Left ventricle myocardium superior (tissue), 1 donor: ENCODE results near the gene ITPA. TPM values are rescaled to one million over a fixed set of nuclear protein-coding genes. Genes with fewer than 3 reads are reported as not detected.

Source experiments
- ATAC-seq: fragments of 200-7000 bp; cut with Tn5 transposase; one replicate; pipeline ENCODE4 v1.9.1; 2020; ENCODE audit warnings: mild to moderate bottlenecking, moderate library complexity
- DNase-seq: peaks from one replicate; pipeline ENCODE4 v3.0.0-alpha.2; 2020
- intact Hi-C: fragments of 100-400 bp; cut with micrococcal nuclease; formaldehyde crosslinking; loops from one replicate; pipeline ENCODE4 v1.11.0; 2022
- total RNA-seq: library from RNA; stranded (reverse); fragmentation: NEBNext Ultra II Directional; extraction: Animal tissue kit (Norgen Biotek cat#: 25700); gene quantifications from one replicate; pipeline ENCODE4 v1.2.1, GENCODE V29; 2021
- donor health status: DM: no; HTN: yes; CAD: no; lungs with severe emphysema.

Gene ITPA
- total RNA-seq, 1 donor from 2014 or later: 17.2 TPM

DNA sequence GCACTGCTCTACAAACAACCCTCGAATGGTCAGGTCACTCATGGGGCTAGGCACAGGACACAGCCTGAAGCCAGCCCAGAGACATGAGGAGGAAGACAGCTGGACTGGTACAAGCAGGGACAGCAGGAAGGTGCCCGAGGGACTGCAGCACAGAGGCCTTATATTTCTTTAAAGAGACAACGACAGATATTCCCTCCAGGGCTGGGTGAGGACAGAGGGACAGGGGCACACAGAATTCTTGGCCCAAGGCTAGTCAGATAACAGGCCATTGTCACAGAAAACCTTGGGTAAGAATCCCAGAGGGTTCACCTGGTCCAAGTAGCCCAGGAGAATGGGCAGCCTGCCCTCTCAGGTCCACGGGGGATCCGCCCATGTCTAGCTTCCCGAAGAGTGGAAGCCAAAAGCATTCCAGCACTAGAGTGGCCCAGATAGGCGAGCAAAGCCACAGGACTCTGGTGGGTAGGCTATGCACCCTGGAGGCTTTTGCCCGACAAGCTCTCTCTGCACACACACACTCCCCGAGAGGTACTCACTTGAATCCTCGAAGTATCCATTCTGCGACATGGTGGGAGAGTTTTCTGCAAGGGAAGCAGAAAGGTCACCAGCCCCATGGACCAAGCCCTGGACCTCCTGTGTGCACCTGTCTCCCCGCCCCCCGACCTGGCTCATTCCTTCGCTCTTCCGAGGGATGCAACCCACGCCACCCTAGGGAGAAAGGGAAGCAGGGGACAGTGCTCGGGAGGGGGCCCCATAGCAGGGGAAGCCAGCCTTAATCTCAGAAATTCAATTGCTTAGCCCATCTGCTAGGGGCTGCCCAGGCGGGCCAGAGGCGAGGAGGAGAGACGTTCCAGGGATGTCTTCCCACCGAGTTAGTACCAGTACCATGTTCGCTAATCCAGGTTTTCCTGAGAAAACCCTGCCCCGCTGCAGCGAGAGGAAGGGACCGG, 28.0 kb downstream of the ITPA start:
- intact Hi-C loops: no loop called here
- ATAC-seq (no peak), DNase-seq (no peak)

DNA sequence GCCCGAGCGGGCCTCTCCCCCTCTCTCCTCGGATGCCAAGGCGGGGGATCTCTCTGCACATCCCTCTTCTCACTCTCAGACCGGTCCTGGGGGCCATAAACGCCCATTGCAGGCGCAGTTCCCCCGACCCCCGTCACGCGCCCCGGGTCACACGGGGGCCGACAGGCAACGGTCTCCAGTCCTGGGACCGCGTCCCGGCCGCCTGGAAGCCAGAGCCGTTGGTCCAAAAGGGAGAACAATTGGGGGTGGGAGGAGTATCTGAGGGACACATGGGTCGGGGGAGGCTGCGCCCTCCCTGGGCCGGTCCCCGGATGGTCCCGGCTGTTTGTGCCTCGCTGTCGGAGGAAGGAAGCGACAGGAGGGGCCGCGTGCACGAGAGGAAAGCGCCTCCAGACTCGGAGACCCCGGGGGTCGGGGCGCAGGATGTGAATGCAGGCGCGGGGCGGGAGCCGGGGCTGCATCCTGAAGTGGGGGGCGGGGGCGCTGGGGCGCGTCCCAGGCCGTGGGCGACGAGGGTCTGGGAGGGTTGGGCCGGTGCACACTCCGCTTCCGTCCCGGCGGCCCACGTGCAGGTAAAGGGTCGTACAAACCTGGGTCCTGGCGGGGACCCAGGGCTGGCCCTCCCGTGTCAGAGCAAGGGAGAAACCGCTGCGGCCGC, 28.8 kb downstream of the ITPA start:
- peak; percentile 34 for DNase-seq
- no peak for ATAC-seq
- intact Hi-C loops: no loop called here

DNA sequence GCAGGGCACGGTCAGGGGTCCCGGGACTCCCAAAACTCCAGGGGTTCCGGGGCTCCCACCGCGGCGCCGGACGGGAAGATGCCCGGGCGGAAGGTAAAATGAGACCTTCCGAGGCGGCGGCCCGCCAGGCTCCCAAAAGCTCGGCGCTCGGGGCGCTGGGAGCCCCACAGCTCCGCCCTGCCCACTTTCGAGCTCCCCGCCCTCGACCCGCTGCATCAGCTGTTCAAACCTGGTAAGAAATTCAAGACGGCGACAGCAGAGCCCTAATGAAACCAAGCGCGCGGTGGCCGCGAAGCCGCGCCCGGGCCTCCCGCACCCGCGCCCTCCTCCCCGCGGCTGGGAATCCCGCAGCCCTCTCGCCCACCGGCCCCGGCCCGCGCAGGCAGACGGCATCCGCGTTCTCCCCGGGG, 29.3 kb downstream of the ITPA start:
- ATAC-seq (no peak), DNase-seq (peak; percentile 37)
- intact Hi-C loops: no loop called here

DNA sequence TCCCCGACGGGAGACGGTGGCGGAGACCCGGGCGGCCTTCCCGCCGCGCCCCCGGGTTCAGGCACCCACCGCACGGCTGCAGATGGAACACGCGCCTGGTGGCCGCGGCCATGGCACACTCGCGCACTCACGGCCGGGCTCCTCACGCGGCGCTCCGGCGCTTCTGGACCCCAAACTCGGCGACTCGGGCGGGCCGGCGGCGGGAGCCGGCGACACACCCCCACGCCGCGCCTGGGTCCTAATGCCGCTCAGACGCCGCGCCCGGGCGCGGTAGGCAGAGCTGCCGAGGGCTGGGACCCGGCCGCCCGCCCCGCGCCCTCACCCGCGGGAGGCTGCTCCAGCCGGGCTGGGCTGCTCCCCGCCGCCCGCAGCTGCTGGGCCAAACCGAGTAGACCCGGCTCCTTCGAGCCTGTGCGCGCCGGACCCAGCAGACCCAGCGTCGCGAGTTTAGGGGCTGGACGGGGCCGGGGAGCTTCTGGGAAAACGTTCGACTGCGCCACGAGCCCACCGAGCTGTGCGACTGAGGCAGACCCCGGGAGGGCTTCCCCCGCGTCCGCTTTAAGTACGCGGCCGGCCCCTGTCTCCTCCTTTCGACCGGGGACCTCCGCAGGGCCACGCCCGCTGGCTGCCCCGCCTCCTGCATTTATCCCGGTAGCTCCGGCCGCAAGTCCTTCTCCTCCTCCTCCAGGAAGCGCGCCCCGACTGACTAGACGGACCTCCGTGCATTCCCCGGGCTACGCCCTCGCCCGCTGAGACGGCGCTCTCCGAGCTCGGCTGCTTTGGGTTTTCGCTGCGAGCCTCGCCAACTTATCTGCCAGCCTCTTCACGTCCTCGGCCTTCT, 29.9 kb downstream of the ITPA start, which contains the start of gene SLC4A11:
TSS of gene SLC4A11 (minus strand) at position 165 of the 841 bp plus-strand sequence. CDS start at position 112, 53 bp downstream.
- DNase-seq (peak; percentile 81), ATAC-seq (peak; percentile 82)
- intact Hi-C loops: no loop called here

DNA sequence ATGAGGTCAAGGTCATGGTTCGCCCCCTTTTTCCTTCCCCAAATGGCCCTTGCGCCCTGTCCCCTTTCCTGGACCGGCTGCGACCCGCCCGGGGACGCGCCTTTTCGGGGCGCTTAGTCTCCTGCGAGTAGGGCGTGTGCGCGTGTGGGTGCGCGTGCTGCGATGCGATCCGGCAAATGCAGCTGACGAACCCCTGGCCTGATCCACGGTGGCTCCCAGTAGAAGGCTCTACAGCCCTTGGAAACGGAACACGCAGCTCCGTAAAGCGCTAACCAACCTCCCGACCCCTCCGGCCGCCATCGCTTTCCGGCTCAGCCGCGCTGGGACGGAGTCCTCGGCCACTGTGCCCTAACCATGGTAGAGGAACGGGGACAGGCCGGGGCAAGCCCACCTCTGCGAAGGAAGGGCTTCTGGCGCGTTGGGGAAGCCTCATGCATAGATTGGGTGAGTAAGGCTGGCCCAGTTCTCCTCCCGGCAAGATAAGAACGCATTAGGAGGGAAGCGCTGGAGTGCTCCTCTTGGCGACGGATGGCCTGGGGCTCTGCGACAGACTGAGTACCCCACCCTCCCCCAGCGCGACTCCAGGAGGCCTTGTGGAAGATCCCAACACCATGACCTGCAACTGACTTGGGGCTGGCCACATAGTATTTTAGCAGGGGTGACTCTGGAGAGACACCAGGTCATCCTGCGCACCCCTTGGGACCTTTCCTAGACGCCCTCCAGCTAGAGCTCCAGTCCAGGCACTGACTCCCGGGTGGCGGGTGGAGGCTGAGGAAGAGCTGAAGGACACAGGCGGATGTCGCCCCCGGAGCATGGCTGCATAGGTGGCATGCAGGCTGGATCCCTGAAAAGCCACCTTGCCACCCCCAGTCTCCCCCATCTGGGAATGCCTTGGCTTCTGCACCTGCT, 30.8 kb downstream of the ITPA start:
- ATAC-seq (peak; percentile 28), DNase-seq (peak; percentile 32)
- intact Hi-C loops: no loop called here

DNA sequence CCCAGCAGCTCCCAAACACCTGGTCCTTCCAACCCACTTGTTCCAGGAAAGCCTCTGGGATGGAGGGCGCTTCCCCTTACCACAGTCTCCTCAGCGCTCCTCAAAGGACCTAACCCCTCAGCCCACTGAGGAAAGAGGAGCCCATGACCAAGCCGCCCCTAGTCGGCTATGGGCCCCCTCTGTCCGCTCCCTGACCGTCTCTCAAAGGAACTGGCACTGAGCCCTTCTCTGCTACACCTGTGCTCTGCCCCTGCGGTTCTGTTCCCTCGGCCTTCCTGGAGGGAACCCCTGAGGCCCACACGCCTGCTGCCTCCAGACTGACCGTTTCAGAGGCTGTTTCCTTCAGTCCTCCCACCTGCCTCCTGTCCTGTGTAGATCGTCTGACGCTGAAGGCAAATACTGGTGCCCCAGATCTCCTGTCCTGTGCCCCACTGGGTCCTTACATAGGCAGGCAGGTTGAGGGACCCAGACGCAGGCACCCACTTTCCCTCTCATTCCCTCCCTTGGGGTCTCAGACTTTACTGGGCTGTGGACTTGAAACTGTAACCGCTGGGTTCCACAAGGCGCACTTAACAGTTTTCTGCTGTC, 31.6 kb downstream of the ITPA start:
- DNase-seq (no peak), ATAC-seq (no peak)
- intact Hi-C loops: no loop called here

DNA sequence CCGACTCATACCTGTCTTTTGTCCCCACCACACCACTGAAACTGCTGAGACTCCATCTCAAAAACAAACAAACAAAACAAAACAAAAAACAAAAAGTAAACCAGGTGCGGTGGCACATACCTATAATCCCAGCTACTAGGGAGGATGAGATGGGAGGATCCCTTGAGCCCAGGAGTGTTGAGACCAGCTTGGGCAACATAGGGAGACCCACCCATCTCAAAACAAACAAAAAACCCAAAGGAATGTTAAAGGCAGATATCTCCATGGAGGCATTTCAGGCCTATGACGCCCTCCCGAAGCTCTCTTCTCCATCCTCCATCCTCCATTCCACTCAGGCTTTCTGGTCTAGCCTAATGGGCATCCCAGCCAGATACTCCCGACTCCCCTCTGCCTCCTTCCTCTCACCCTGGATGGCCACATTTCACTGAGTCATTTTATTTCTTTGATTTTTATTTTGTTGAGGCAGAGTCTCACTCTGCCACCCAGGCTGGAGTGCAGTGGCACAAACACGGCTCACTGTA, 32.9 kb downstream of the ITPA start:
- no peak for DNase-seq
- intact Hi-C loops: no loop called here
- no peak for ATAC-seq

DNA sequence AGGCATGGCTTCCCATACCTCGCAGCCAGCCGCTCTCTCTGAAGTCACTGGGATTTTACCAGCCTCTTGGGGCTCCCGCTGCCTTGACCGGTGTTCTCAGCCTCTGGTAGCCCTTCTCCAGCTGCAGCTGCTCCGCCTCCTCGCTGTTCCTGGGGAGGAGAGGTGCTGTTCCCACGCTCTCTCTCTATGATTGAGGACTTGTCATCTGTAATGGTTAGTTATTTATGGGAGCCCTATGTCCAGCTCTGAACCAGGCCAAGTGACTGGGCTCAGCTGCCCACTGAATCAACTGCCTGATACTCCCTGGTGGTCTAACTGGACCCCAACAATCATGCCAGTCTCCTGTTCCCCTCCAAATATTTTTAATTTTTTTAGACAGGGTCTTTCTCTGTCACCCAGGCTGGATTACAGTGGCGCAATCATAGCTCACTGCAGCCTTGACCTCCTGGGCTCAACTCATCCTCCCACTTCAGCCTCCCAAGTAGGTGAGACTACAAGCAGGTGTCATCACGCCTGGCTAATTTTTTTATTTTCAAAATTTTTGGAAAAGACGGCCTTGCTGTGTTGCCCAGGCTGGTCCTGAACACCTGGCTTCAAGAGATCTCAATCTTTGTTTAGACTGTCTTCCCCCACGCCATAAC, 34.5 kb downstream of the ITPA start:
- no peak for ATAC-seq
- no peak for DNase-seq
- intact Hi-C loops: no loop called here

DNA sequence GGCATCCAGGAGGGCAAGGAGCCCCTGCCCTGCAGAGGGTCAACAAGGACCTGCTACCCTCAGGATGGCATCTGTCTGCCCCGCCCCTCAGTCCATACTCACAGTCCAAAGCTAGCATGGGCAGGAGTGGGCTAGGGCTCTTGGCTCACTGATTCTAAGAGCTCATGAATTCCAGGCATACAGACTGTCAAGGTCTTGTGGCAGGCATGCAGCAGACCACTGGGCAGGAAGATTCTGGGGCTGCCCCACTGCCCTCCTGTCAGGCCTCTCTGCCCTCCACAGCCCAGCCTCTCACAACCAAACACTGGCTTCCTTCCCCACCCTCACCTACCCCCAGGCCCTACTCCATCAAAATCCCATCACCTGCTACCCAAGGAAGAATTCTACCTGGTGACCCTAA, 35.3 kb downstream of the ITPA start:
- DNase-seq: no peak
- intact Hi-C loops: no loop called here

DNA sequence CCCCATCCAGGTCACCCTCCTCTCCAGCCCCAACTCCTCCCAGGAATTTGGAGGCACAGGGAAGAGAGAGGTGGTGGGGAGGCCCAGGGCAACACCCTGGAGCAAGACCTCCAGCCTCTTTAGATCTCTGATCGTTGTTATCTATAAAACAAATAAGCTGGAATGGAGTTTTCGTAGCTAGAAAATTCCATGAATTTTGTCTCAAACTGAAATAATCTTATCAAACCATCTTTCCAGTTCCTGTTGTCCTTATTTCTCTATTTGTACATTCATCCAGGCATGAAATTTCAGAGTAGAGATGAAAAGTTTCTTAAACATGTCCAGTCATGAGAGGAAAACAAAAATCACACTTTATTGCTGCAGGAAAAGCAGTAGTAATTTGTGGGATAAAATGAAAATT, 35.9 kb downstream of the ITPA start:
- DNase-seq (no peak), ATAC-seq (no peak)
- intact Hi-C loops: no loop called here

More for the DNA sequence above, 35.3 kb downstream of the ITPA start:
- no peak for ATAC-seq

DNA sequence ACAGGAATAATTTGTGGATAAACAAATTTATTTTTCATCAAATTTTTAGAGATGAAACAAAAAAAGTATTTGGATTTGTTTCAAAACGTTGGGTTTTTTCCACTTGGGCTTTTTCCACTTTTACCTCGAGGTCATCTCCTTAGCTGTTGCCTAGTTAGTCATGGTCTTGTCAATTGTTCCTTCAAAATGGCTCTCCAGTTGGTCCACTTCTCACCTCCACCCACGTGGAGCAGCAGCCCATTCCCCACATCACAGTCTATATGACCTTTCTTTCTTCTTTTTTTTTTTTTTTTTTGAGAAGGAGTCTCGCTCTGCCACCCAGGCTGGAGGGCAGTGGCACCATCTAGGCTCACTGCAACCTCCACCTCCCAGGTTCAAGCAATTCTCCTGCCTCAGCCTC, 36.4 kb downstream of the ITPA start:
- intact Hi-C loops: no loop called here
- DNase-seq (no peak), ATAC-seq (no peak)

DNA sequence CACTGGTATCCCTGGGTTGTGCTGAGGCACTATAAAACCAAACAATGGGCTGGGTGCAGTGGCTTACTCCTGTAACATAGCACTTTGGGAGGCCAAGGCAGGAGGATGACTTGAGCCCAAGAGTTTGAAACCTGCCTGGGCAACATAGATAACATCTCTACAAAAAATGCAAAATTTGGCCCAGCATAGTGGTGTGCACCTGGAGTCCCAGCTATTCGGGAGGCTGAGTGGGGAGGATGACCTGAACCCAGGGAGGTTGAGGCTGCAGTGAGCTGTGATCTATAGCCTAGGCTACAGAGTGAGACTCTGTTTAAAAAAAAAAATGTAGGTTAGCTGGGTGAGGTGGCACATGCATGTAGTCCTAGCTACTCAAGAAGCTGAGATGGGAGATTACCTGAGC, 37.4 kb downstream of the ITPA start:
- DNase-seq (no peak), ATAC-seq (no peak)
- intact Hi-C loops: no loop called here

DNA sequence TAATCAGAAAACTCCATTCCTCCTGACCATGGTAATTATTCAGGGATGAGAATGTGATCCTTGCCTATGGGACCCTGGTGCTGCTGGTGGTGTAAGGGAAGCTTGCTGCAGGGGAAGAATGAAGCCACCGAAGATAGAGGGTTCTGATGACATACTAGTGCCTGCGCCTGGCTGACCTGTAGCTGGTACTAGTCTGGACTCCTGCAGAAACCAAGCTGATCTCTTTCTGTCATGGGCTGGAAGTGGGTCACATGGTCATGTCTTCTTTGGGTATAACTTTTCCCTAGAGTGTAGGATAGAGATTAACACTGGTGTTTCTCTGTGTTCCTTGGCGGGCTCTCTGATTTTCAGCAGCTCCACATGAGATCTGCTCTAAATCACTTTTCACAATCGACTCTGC, 38.3 kb downstream of the ITPA start:
- peak; percentile 46 for ATAC-seq
- intact Hi-C loops: no loop called here
- no peak for DNase-seq

DNA sequence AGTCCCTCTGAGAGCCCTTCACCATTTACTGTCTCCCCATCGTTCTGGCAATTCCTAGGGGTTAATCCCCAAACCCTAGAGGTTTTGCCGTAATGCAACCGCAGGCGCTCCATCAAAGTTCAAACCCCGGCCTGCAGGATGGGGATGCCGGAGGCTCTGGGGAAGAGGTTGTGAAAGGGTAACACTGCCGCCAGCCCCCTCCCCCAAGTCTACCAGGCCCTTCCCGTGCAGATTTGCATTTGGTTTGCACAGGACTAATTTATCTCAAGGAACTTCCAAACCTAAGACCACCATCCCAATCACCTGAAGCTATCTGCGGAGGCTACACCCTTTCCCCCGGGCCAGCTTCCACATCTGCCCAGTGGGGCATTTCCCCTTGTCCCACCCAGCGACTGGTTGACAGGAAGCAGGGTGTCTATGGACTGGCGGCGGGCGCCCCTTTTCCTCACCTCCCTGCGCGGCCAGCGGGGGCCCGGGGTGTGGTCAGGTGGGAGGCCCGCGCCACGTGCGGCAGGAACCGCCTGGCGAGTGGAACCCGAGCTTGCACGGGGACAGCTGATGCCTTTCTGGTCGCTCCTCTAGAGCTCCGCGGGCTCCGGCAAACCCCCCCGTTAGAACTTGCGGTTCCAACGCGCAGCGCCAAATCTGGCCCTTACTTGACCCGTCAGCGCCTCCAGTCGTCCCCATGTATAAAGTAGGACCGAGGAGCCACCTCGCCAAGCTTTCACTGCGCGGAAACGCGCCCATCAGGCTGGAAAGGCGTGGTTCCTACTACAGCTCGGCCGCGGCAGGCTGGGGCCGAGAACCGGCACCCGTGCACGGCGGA, 39.1 kb downstream of the ITPA start:
- ATAC-seq (peak; percentile 74), DNase-seq (peak; percentile 68)
- intact Hi-C loops: no loop called here

DNA sequence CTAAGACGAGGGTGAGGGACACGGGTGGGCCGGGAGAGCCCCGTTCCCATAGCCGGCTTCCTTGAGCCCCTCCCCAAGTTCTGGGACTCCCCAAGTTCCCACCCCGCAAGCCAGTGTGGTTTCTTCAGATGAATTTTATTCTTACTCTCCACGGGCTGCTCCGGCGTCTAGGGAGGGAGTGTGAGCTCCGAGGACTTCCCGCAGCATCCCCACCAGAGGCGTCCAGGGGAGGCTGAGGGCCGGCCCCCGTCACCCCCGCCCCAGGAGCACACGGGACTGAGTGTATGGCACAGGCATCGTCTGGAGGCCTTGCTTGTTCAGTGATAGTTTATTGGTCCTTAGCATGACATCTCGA, 39.7 kb downstream of the ITPA start:
- no peak for DNase-seq
- intact Hi-C loops: no loop called here
- ATAC-seq: peak; percentile 10

DNA sequence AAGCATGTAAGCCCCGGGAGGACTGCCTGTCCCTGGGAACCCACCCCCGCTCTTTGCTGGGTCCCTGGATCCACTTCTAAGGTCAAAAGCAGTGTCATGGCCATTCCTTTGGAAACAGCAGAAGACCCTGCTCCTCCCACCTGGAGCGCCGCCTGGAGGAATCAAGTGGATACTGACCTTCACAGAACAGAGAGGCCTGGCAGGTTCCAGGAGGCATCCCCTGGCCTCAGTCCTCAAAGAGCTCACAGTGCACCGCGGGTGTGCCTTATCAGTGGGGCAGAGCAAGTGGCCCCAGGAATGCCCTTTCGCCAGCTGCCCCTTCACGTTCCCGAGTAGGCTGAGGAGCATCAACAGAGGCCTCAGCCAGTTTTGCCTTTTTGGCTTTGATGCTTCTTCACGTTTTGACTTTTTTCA, 40.8 kb downstream of the ITPA start:
- intact Hi-C loops: no loop called here
- no peak for ATAC-seq
- DNase-seq: no peak

DNA sequence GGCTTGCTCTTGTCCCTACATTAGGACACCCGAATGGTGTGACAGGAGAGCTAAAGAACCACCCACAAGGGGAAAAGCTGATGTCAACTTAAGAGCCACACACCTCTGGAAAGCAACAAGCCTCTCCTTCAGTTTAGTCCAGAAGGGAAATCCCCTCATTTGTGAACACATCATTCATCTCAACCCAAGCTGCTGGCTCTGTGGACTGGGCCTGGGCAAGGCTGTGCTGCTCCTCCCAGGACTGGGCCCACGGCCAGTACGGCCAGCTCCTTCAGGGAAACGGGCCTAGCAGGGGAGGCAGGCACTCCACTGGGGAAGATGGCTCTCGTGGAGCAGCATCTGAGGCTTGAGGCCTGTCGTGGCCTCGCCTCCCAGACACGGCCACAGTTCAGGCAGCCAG, 42.5 kb downstream of the ITPA start:
- DNase-seq (peak; percentile 55), ATAC-seq (peak; percentile 26)
- intact Hi-C loops: no loop called here
